Tibial artery (tissue), 4 donors: ENCODE measurements around the gene EPN2.

Experiments
- DNase-seq, 2 donors: peaks; one replicate each; pipeline ENCODE4 v3.0.0-alpha.2; 2019
- H3K27ac ChIP-seq, 2 donors: fragments of 200-600 bp; sonication (generic) in 1 of 2; 1 replicate in 1 of 2; 2 replicates in 1 of 2; pipeline ENCODE4 v1.5.1; 2018 to 2019; ENCODE audit warnings: mild to moderate bottlenecking in 1 of 2
- H3K27me3 ChIP-seq, 2 donors: fragments of 200-600 bp; sonication (generic) in 1 of 2; one replicate each; pipeline versions ENCODE4 v1.5.1 to v1.6.0; 2016 to 2019
- H3K36me3 ChIP-seq, 3 donors: fragments of 200-600 bp; sonication (generic) in 2 of 3; one replicate each; pipeline ENCODE4 v1.5.1; 2016 to 2019; ENCODE audit warnings: mild to moderate bottlenecking in 2 of 3
- H3K4me1 ChIP-seq, 4 donors: fragments of 200-600 bp; sonication (generic) in 2 of 4; 1 replicate in 3 of 4; 2 replicates in 1 of 4; pipeline ENCODE4 v1.5.1; 2016 to 2019
- H3K4me3 ChIP-seq, 2 donors: fragments of 200-600 bp; sonication (generic) in 1 of 2; 1 replicate in 1 of 2; 2 replicates in 1 of 2; pipeline ENCODE4 v1.5.1; 2018 to 2019; ENCODE audit warnings: mild to moderate bottlenecking in 2 of 2
- H3K9me3 ChIP-seq, 3 donors: fragments of 200-600 bp; sonication (generic) in 1 of 3; one replicate each; pipeline ENCODE4 v1.5.1; 2016 to 2019
- CTCF ChIP-seq, 2 experiments: fragments of 200-600 bp in 1 of 2; fragments of 450-650 bp in 1 of 2; IDR thresholded peaks; one replicate each; pipeline ENCODE4 v1.5.1; 2017 to 2019; ENCODE audit warnings: antibody characterized with exemption in 2 of 2, mild to moderate bottlenecking in 1 of 2, moderate library complexity in 1 of 2
- intact Hi-C: fragments of 100-400 bp; cut with DNase I; formaldehyde crosslinking; loops from one replicate; pipeline ENCODE4 v1.15.0; 2023; ENCODE audit warnings: low total_unique reads

The EPN2 gene

DNA sequence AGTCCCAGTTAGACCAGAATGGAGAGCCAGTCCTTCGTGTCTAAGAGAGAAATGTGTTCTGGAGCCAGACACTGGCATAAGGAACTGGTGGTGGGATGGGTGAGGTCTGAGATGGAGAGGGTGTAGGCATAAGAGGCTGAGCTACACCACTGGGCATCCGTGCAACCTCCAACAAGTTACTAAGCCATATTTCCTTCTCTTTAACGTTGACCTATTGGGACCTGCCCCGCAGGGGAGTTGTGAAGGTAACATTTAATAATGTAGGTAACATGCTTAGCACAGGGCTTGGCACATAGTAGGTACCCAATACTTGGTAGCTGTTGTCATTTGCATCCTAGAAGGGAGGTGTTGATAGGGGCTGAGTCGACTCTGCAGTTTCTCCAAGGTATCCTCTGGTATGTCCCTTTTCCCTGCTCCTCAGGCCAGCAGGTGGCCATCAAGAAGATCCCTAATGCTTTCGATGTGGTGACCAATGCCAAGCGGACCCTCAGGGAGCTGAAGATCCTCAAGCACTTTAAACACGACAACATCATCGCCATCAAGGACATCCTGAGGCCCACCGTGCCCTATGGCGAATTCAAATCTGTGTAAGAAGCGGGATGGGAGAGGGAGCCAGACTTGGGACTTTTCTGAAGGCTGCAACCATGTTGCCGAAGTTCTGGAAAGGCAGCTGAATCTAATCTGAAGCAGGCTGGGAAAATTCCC, 142.3 kb downstream of the EPN2 start:
- DNase-seq: peak; percentile 17 to 63
- H3K4me3 ChIP-seq: peak overlapping the region; percentile 66 to 77
- no peaks in the 10 kb centered on the region for H3K27me3 ChIP-seq
- no peaks in the 10 kb centered on the region for H3K9me3 ChIP-seq
- peaks cover 0 to 59% (median 45%) of the 10 kb centered on the region in 4 donors for H3K4me1 ChIP-seq
- H3K27ac ChIP-seq: peak overlapping the region; percentile 90 to 98
- intact Hi-C loops: loop anchor here (5.0 kb wide), 1 partner anchor 128 kb away; no protein-coding TSS in a partner anchor
- no peak for TF ChIP-seq CTCF (IDR thresholded peaks at IDR 0.05)
- peaks cover 40 to 50% (median 49%) of the 10 kb centered on the region in 3 donors for H3K36me3 ChIP-seq

DNA sequence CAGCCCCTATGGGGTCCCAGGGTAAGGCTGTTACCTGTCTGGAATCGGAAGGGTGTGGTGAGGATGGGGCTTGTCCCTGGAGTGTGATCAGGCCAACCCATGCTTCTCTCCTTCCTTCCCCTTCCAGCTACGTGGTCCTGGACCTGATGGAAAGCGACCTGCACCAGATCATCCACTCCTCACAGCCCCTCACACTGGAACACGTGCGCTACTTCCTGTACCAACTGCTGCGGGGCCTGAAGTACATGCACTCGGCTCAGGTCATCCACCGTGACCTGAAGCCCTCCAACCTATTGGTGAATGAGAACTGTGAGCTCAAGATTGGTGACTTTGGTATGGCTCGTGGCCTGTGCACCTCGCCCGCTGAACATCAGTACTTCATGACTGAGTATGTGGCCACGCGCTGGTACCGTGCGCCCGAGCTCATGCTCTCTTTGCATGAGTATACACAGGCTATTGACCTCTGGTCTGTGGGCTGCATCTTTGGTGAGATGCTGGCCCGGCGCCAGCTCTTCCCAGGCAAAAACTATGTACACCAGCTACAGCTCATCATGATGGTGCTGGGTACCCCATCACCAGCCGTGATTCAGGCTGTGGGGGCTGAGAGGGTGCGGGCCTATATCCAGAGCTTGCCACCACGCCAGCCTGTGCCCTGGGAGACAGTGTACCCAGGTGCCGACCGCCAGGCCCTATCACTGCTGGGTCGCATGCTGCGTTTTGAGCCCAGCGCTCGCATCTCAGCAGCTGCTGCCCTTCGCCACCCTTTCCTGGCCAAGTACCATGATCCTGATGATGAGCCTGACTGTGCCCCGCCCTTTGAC, 143.5 kb downstream of the EPN2 start:
- Histone ChIP-seq H3K9me3 (no peaks in the 10 kb centered on the region), H3K27ac (peak overlapping the region; percentile 97 to 98), H3K4me1 (peaks cover 4 to 70% (median 57%) of the 10 kb centered on the region in 4 donors), H3K27me3 (no peaks in the 10 kb centered on the region), H3K4me3 (no peak overlapping the region), H3K36me3 (peaks cover 40 to 51% (median 50%) of the 10 kb centered on the region in 3 donors)
- DNase-seq: peak; percentile 11 to 66
- intact Hi-C loops: no loop called here
- TF ChIP-seq CTCF (IDR thresholded peaks at IDR 0.05): no peak

DNA sequence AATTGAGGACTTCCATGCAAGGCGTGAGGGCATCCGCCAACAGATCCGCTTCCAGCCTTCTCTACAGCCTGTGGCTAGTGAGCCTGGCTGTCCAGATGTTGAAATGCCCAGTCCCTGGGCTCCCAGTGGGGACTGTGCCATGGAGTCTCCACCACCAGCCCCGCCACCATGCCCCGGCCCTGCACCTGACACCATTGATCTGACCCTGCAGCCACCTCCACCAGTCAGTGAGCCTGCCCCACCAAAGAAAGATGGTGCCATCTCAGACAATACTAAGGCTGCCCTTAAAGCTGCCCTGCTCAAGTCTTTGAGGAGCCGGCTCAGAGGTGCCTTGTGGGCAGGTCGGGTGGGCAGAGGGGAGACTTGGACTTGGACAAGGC, 144.2 kb downstream of the EPN2 start:
- no peaks in the 10 kb centered on the region for H3K27me3 ChIP-seq
- peak overlapping the region; percentile 97 to 98 for H3K27ac ChIP-seq
- TF ChIP-seq CTCF (IDR thresholded peaks at IDR 0.05): no peak
- intact Hi-C loops: no loop called here
- peak in 1 of 2 donors; percentile 67 for DNase-seq
- H3K36me3 ChIP-seq: peaks cover 40 to 51% (median 50%) of the 10 kb centered on the region in 3 donors
- H3K4me1 ChIP-seq: peaks cover 4 to 77% (median 63%) of the 10 kb centered on the region in 4 donors
- no peak overlapping the region for H3K4me3 ChIP-seq
- no peaks in the 10 kb centered on the region for H3K9me3 ChIP-seq

DNA sequence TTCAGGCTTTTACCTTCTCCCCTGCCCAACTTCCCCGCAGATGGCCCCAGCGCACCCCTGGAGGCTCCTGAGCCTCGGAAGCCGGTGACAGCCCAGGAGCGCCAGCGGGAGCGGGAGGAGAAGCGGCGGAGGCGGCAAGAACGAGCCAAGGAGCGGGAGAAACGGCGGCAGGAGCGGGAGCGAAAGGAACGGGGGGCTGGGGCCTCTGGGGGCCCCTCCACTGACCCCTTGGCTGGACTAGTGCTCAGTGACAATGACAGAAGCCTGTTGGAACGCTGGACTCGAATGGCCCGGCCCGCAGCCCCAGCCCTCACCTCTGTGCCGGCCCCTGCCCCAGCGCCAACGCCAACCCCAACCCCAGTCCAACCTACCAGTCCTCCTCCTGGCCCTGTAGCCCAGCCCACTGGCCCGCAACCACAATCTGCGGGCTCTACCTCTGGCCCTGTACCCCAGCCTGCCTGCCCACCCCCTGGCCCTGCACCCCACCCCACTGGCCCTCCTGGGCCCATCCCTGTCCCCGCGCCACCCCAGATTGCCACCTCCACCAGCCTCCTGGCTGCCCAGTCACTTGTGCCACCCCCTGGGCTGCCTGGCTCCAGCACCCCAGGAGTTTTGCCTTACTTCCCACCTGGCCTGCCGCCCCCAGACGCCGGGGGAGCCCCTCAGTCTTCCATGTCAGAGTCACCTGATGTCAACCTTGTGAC, 144.7 kb downstream of the EPN2 start:
- Histone ChIP-seq H3K4me1 (peaks cover 4 to 80% (median 67%) of the 10 kb centered on the region in 4 donors), H3K36me3 (peaks cover 40 to 51% (median 50%) of the 10 kb centered on the region in 3 donors), H3K9me3 (no peaks in the 10 kb centered on the region), H3K27me3 (no peaks in the 10 kb centered on the region), H3K4me3 (no peak overlapping the region), H3K27ac (peak overlapping the region; percentile 97 to 98)
- intact Hi-C loops: no loop called here
- peak in 1 of 2 donors; percentile 61 for DNase-seq
- TF ChIP-seq CTCF (IDR thresholded peaks at IDR 0.05): no peak
